ENCODE data around the gene PNN.

DNA sequence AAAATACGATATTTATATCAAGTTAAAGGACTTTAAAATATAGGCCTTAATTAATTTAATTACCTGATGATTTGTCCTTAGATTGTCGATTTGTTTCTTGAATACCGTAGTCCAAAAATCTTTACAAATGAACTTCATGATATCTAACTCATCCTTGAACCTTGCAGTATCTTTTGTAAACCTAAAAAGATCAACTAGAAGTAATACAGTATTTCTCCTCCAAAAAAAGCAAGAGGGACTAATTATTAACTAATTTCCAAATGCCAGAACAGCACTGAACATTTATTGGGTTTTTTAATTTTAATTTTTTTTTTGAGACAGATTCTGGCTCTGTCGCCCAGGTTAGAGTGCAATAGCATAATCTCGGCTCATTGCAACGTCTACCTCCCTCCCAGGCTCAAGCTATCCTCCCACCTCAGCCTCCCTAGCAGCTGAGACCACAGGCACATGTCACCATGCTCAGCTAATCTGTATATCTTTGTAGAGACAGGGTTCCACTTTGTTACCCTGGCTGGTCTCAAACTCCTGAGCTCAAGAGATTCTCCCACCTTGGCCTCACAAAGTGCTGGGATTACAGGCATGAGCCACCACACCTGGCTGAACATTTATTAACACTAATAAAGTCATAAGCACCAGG, 16.7 kb upstream of the PNN start:
- TF ChIP-seq GATA2 (IDR thresholded peaks at IDR 0.05; ENCODE audit: low read depth, low read length), result no peak
- no peak for TF ChIP-seq GATA3 (IDR thresholded peaks at IDR 0.05; ENCODE audit: low read depth, low read length)
